ENCODE results near the gene MYO9A. TPM values are rescaled to one million over a fixed set of nuclear protein-coding genes. Genes with fewer than 3 reads are reported as not detected.
"Not testable (repeated sequence)": the region's sequence is repeated elsewhere in the genome, so short reads cannot be mapped to it uniquely, and the experiment has no call there.

MYO9A gene
- polyA plus RNA-seq, 1 experiment = 15.2 TPM

GRCh38 chr15:72034351-72034750 is 83.6 kb downstream of the MYO9A start:
- Histone ChIP-seq H3K27ac (ENCODE audit: low read depth, low read length) (no peak overlapping the region), H3K27me3 (ENCODE audit: control insufficient read depth, insufficient read depth, low read length) (no peaks in the 10 kb centered on the region), H3K4me3 (ENCODE audit: low read depth, low read length) (no peak overlapping the region), H3K9me3 (ENCODE audit: control insufficient read depth, insufficient read depth, low read length) (peaks cover 8% of the 10 kb centered on the region; the same call in 1 of the 2 replicates)
- ChIA-PET POLR2A (no interaction called here), CTCF (no interaction called here)
- peak; percentile 29 for DNase-seq (ENCODE audit: low read depth, low spot score)
- no peak for TF ChIP-seq CTCF (IDR thresholded peaks at IDR 0.05; ENCODE audit: low read depth, low read length)

- Histone ChIP-seq H3K9me3 (ENCODE audit: control insufficient read depth, insufficient read depth, low read length) (peaks cover 8% of the 10 kb centered on the region; the same call in 1 of the 2 replicates), H3K27ac (ENCODE audit: low read depth, low read length) (no peak overlapping the region), H3K4me3 (ENCODE audit: low read depth, low read length) (no peak overlapping the region), H3K27me3 (ENCODE audit: control insufficient read depth, insufficient read depth, low read length) (no peaks in the 10 kb centered on the region)
- DNase-seq (ENCODE audit: low read depth, low spot score) = no peak
- TF ChIP-seq CTCF (IDR thresholded peaks at IDR 0.05; ENCODE audit: low read depth, low read length) = no peak
- POLR2A ChIA-PET = interaction anchor here (0.8 kb wide), 1 partner anchor 9 kb away, joined by 5 read pairs; no protein-coding TSS in a partner anchor
- CTCF ChIA-PET = no interaction called here
Measured at GRCh38 chr15:72033711-72034110, 84.2 kb downstream of the MYO9A start.

- Histone ChIP-seq H3K4me3 (ENCODE audit: low read depth, low read length) (no peak overlapping the region), H3K27ac (ENCODE audit: low read depth, low read length) (no peak overlapping the region), H3K27me3 (ENCODE audit: control insufficient read depth, insufficient read depth, low read length) (no peaks in the 10 kb centered on the region), H3K9me3 (ENCODE audit: control insufficient read depth, insufficient read depth, low read length) (peaks cover 8% of the 10 kb centered on the region; the same call in 1 of the 2 replicates)
- TF ChIP-seq CTCF (IDR thresholded peaks at IDR 0.05; ENCODE audit: low read depth, low read length) = no peak
- no peak for DNase-seq (ENCODE audit: low read depth, low spot score)
- ChIA-PET CTCF (no interaction called here), POLR2A (interaction anchor here (0.8 kb wide), 1 partner anchor 9 kb away, joined by 5 read pairs; no protein-coding TSS in a partner anchor)
Measured at GRCh38 chr15:72033285-72033684, 84.7 kb downstream of the MYO9A start.

GRCh38 chr15:72021604-72022003 is 96.3 kb downstream of the MYO9A start:
- TF ChIP-seq CTCF (IDR thresholded peaks at IDR 0.05; ENCODE audit: low read depth, low read length) = no peak
- Histone ChIP-seq H3K9me3 (ENCODE audit: control insufficient read depth, insufficient read depth, low read length) (no peaks in the 10 kb centered on the region), H3K4me3 (ENCODE audit: low read depth, low read length) (no peak overlapping the region), H3K27me3 (ENCODE audit: control insufficient read depth, insufficient read depth, low read length) (no peaks in the 10 kb centered on the region), H3K27ac (ENCODE audit: low read depth, low read length) (no peak overlapping the region)
- ChIA-PET CTCF (no interaction called here), POLR2A (no interaction called here)
- no peak for DNase-seq (ENCODE audit: low read depth, low spot score)

DNA sequence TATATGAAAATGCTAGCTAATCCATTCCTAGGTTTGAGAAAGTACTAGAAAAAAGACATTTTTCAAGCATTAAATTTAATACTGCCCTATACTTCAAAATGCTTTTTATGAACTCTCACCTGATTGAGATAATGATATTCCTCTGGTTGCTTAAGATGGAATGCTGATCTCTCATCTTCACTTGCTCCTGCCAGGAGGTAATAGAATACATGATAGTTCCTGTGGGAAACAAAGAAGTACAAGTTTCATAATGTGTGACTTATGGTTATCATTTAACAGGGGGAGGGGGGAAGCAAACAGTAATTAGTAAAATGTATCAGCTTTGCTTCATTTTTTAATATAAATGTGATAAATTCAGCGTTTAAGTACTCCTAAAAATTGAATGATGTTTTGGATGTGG is 97.2 kb downstream of the MYO9A start:
- no peak overlapping the region for H3K4me3 ChIP-seq (ENCODE audit: low read depth, low read length)
- ChIA-PET CTCF (interaction anchor here (0.6 kb wide), 1 partner anchor 177 kb away, joined by 3 read pairs; no protein-coding TSS in a partner anchor), POLR2A (interaction anchor here (1.0 kb wide), 1 partner anchor 16 kb away, joined by 3 read pairs; no protein-coding TSS in a partner anchor)
- TF ChIP-seq CTCF (IDR thresholded peaks at IDR 0.05; ENCODE audit: low read depth, low read length) = no peak
- no peaks in the 10 kb centered on the region for H3K27me3 ChIP-seq (ENCODE audit: control insufficient read depth, insufficient read depth, low read length)
- DNase-seq (ENCODE audit: low read depth, low spot score) = no peak
- H3K27ac ChIP-seq (ENCODE audit: low read depth, low read length) = no peak overlapping the region
- H3K9me3 ChIP-seq (ENCODE audit: control insufficient read depth, insufficient read depth, low read length) = no peaks in the 10 kb centered on the region

DNA sequence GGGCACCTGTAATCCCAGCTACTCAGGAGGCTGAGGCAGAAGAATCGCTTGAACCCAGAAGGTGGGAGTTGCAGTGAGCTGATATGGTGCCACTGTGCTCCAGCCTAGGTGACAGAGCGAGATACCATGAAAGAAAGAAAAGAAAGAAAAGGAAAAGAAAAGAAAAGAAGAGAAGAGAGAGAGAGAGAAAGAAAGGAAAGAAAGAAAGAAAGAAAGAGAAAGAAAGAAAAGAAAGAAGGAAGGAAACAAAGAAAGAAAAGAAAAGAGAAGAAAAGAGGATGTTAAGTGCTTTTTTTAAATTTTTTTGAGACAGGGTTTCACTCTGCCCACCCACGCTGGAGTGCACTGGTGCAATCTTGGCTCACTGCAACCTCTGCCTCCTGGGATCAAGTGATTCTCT is 103.4 kb downstream of the MYO9A start:
- DNase-seq (ENCODE audit: low read depth, low spot score); H3K27ac ChIP-seq (ENCODE audit: low read depth, low read length); H3K27me3 ChIP-seq (ENCODE audit: control insufficient read depth, insufficient read depth, low read length); CTCF ChIA-PET; POLR2A ChIA-PET; H3K9me3 ChIP-seq (ENCODE audit: control insufficient read depth, insufficient read depth, low read length); H3K4me3 ChIP-seq (ENCODE audit: low read depth, low read length): not testable (repeated sequence)

All from AG04450 (cell line).